SK-N-SH treated with all-trans-retinoic acid at 6 μM for 48 hours (cell line): Measurements from ENCODE around the gene ZNF70.

Experiments used
- ATAC-seq: fragments of 200-7000 bp; cut with Tn5 transposase; 3 replicates; pipeline ENCODE4 v1.9.1; 2020; ENCODE audit warnings: mild to moderate bottlenecking, moderate library complexity
- ARNTL ChIP-seq: fragments of 450-650 bp; formaldehyde crosslinking; IDR thresholded peaks from 2 replicates; pipeline ENCODE4 v1.5.0; 2020; ENCODE audit warnings: low read depth, mild to moderate bottlenecking, moderate library complexity, borderline replicate concordance
- CREB5 ChIP-seq: fragments of 250-450 bp; sonication (Bioruptor Pico); IDR thresholded peaks from 2 replicates; pipeline ENCODE4 v1.5.1; 2020; ENCODE audit warnings: low read depth, mild to moderate bottlenecking, moderate library complexity
- CSDC2 ChIP-seq: fragments of 250-450 bp; sonication (Bioruptor Pico); IDR thresholded peaks from 2 replicates; pipeline ENCODE4 v1.5.0; 2020; ENCODE audit warnings: mild to moderate bottlenecking, moderate library complexity
- CSRNP3 ChIP-seq: fragments of 250-450 bp; sonication (Bioruptor Pico); IDR thresholded peaks from 2 replicates; pipeline ENCODE4 v1.5.1; 2021; ENCODE audit warnings: mild to moderate bottlenecking, moderate library complexity
- ESRRG ChIP-seq: fragments of 250-450 bp; sonication (Bioruptor Pico); IDR thresholded peaks from 2 replicates; pipeline ENCODE4 v1.6.1; 2021; ENCODE audit warnings: mild to moderate bottlenecking
- GLIS3 ChIP-seq: fragments of 250-450 bp; sonication (Bioruptor Pico); IDR thresholded peaks from 2 replicates; pipeline ENCODE4 v1.5.0; 2020; ENCODE audit warnings: mild to moderate bottlenecking, moderate library complexity
- ISL1 ChIP-seq: fragments of 250-450 bp; sonication (Bioruptor Pico); IDR thresholded peaks from 2 replicates; pipeline ENCODE4 v2.1.2; 2022; ENCODE audit warnings: mild to moderate bottlenecking, moderate library complexity
- OSR1 ChIP-seq: fragments of 250-450 bp; sonication (Bioruptor Pico); IDR thresholded peaks from 2 replicates; pipeline ENCODE4 v1.8.0; 2022; ENCODE audit warnings: moderate library complexity, mild to moderate bottlenecking, inconsistent platforms
- PATZ1 ChIP-seq: fragments of 250-450 bp; sonication (Bioruptor Pico); IDR thresholded peaks from 2 replicates; pipeline ENCODE4 v1.8.0; 2020; ENCODE audit warnings: mild to moderate bottlenecking, moderate library complexity, borderline replicate concordance
- PPARA ChIP-seq: fragments of 250-450 bp; sonication (Bioruptor Pico); IDR thresholded peaks from 2 replicates; pipeline ENCODE4 v1.5.0; 2020; ENCODE audit warnings: mild to moderate bottlenecking, borderline replicate concordance
- SNAI2 ChIP-seq: fragments of 250-450 bp; sonication (Bioruptor Pico); IDR thresholded peaks from 2 replicates; pipeline ENCODE4 v1.5.0; 2020; ENCODE audit warnings: mild to moderate bottlenecking, moderate library complexity
- TCF4 ChIP-seq: fragments of 250-450 bp; sonication (Bioruptor Pico); IDR thresholded peaks from 2 replicates; pipeline ENCODE4 v1.8.0; 2021; ENCODE audit warnings: mild to moderate bottlenecking, moderate library complexity, borderline replicate concordance
- ZFP3 ChIP-seq: fragments of 250-450 bp; sonication (Bioruptor Pico); IDR thresholded peaks from 2 replicates; pipeline ENCODE4 v1.5.0; 2020; ENCODE audit warnings: mild to moderate bottlenecking, moderate library complexity
- ZFP30 ChIP-seq: fragments of 450-650 bp; formaldehyde crosslinking; IDR thresholded peaks from 2 replicates; pipeline ENCODE4 v1.5.0; 2022; ENCODE audit warnings: mild to moderate bottlenecking, moderate library complexity
- ZNF565 ChIP-seq: fragments of 450-650 bp; formaldehyde crosslinking; conservative IDR thresholded peaks from 2 replicates; pipeline ENCODE4 v1.5.0; 2020; ENCODE audit warnings: low read depth, mild to moderate bottlenecking, moderate library complexity
- TF ChIP-seq, protein P1 (sequence below): fragments of 250-450 bp; sonication (Bioruptor Pico); IDR thresholded peaks from 2 replicates; pipeline ENCODE4 v1.5.0; 2020; ENCODE audit warnings: mild to moderate bottlenecking, moderate library complexity
- TF ChIP-seq, protein P2 (sequence below): fragments of 250-450 bp; sonication (Bioruptor Pico); IDR thresholded peaks from 2 replicates; pipeline ENCODE4 v1.8.0; 2021; ENCODE audit warnings: low read depth, mild to moderate bottlenecking, moderate library complexity, borderline replicate concordance

Gene ZNF70

GRCh38 chr22:23690713-23691112, 60.2 kb downstream of the ZNF70 start, which contains the start of gene RGL4:
TSS of gene RGL4 (plus strand) at chr22:23691013. CDS start at chr22:23692031, 1,018 bp downstream.
- no peak for ATAC-seq
- TF ChIP-seq ESRRG: no peak
- TF ChIP-seq, protein P1, sequence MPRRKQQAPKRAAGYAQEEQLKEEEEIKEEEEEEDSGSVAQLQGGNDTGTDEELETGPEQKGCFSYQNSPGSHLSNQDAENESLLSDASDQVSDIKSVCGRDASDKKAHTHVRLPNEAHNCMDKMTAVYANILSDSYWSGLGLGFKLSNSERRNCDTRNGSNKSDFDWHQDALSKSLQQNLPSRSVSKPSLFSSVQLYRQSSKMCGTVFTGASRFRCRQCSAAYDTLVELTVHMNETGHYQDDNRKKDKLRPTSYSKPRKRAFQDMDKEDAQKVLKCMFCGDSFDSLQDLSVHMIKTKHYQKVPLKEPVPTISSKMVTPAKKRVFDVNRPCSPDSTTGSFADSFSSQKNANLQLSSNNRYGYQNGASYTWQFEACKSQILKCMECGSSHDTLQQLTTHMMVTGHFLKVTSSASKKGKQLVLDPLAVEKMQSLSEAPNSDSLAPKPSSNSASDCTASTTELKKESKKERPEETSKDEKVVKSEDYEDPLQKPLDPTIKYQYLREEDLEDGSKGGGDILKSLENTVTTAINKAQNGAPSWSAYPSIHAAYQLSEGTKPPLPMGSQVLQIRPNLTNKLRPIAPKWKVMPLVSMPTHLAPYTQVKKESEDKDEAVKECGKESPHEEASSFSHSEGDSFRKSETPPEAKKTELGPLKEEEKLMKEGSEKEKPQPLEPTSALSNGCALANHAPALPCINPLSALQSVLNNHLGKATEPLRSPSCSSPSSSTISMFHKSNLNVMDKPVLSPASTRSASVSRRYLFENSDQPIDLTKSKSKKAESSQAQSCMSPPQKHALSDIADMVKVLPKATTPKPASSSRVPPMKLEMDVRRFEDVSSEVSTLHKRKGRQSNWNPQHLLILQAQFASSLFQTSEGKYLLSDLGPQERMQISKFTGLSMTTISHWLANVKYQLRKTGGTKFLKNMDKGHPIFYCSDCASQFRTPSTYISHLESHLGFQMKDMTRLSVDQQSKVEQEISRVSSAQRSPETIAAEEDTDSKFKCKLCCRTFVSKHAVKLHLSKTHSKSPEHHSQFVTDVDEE (CRISPR knock-in tag): no peak
- TF ChIP-seq ZFP30: no peak
- TF ChIP-seq, protein P2, sequence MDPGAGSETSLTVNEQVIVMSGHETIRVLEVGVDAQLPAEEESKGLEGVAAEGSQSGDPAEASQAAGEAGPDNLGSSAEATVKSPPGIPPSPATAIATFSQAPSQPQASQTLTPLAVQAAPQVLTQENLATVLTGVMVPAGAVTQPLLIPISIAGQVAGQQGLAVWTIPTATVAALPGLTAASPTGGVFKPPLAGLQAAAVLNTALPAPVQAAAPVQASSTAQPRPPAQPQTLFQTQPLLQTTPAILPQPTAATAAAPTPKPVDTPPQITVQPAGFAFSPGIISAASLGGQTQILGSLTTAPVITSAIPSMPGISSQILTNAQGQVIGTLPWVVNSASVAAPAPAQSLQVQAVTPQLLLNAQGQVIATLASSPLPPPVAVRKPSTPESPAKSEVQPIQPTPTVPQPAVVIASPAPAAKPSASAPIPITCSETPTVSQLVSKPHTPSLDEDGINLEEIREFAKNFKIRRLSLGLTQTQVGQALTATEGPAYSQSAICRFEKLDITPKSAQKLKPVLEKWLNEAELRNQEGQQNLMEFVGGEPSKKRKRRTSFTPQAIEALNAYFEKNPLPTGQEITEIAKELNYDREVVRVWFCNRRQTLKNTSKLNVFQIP (CRISPR knock-in tag): no peak
- TF ChIP-seq ZNF565 (CRISPR knock-in tag): no peak
- TF ChIP-seq TCF4 (CRISPR knock-in tag): no peak
- no peak for TF ChIP-seq CREB5 (CRISPR knock-in tag)
- TF ChIP-seq, all 23 proteins: peak for 0

GRCh38 chr22:23689414-23689813, 61.5 kb downstream of the ZNF70 start:
- TF ChIP-seq CREB5 (CRISPR knock-in tag) (no peak), ARNTL (no peak), PATZ1 (CRISPR knock-in tag) (no peak), OSR1 (CRISPR knock-in tag) (no peak), ESRRG (no peak), CSRNP3 (no peak), ZNF565 (CRISPR knock-in tag) (no peak), SNAI2 (CRISPR knock-in tag) (no peak), ZFP30 (no peak), ZFP3 (CRISPR knock-in tag) (no peak), PPARA (CRISPR knock-in tag) (no peak), ISL1 (CRISPR knock-in tag) (no peak), GLIS3 (CRISPR knock-in tag) (no peak), CSDC2 (CRISPR knock-in tag) (no peak)
- TF ChIP-seq, protein P1 (CRISPR knock-in tag): no peak
- TF ChIP-seq, protein P2 (CRISPR knock-in tag): no peak
- TF ChIP-seq, all 23 proteins: peak for 0

More at GRCh38 chr22:23689414-23689813, 61.5 kb downstream of the ZNF70 start:
- ATAC-seq: no peak
